Fibroblast of the aortic adventitia (primary cell): Measurements from ENCODE around the gene SMCHD1. TPM values are rescaled to one million over a fixed set of nuclear protein-coding genes. Genes with fewer than 3 reads are reported as not detected.

Experiments used
- DNase-seq: peaks from one replicate; pipeline ENCODE4 v3.0.0-alpha.2; 2010; ENCODE audit warnings: low read depth
- H3K4me3 ChIP-seq: 2 replicates; pipeline ENCODE4 v1.5.1; 2011; ENCODE audit warnings: low read depth, mild to moderate bottlenecking, control low read depth, low read length, moderate library complexity
- CTCF ChIP-seq: IDR thresholded peaks from 2 replicates; pipeline ENCODE4 v1.5.1; 2011; ENCODE audit warnings: mild to moderate bottlenecking, low read length, control low read depth, inconsistent platforms; ENCODE audit not compliant: insufficient read depth
- total RNA-seq: library from RNA; depleted of rRNA; stranded (reverse); fragments of >200 nt; gene quantifications from 2 replicates; pipeline ENCODE4 v1.2.3, GENCODE V29; 2012; ENCODE audit warnings: low replicate concordance

SMCHD1 gene
- total RNA-seq, 1 donor: 99.0 TPM

GRCh38 chr18:2618009-2618408 is 37.5 kb upstream of the SMCHD1 start:
- TF ChIP-seq CTCF: no peak
- no peak overlapping the region for H3K4me3 ChIP-seq
- no peak for DNase-seq

GRCh38 chr18:2625217-2625616 is 30.3 kb upstream of the SMCHD1 start:
- H3K4me3 ChIP-seq: no peak overlapping the region
- no peak for TF ChIP-seq CTCF
- no peak for DNase-seq

DNA sequence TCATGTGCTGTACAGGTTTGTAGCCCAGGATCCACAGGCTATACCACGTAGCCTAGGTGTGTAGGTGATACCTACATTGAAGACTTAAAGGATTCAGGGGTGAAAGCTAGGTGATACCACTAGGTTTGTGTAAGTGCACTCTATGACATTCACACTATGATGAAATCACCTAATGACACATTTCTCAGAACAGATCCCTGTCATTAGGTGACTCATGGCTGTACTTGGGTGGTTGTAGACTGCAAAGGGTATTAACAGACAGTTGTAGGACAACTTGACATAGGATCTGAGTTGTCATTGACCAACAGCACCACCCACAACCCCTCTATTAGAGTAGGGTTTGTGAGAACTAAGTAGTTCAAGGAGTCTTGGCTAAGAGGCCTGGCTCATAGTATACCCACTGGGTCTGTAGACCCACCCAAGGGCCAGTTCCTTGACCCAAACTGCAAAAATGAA is 27.7 kb upstream of the SMCHD1 start:
- DNase-seq: no peak
- TF ChIP-seq CTCF: no peak
- H3K4me3 ChIP-seq: no peak overlapping the region

DNA sequence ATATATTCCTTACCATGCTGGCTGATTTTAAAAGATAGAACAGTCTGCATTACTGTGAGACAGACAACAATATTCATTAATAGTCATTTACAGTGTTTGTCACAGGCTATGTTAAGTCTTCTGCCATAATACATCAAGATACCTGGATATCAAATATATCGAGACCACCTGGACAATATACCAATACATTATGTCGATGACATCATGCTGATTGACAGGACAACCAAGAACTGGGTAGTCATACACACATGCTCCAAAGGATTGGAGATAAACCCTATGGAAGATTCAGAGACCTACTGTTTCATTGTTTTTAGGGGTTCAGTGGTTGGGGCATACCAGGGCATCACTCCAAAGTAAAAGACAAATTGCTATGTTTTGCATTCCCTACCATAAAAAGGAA is 26.5 kb upstream of the SMCHD1 start:
- no peak for DNase-seq
- TF ChIP-seq CTCF: no peak
- H3K4me3 ChIP-seq: no peak overlapping the region

DNA sequence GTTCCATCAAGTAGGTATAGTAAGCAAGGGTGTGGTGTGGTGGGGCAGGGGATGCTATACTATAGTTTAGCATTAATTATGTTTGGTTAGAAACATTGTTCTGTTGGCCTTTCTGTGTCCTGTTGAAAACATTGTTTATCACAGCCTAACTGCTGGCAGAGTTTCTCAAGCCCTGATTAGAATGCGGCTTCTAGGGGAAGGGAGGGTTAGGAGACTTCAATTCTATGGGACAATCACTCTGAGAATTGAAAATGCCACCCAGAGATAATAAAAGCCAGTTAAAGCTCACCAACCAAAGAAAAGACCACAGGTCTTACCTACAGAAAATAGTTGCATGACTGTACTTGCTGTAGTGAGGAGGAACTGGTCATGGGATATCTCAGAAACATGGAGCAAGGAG is 19.9 kb upstream of the SMCHD1 start:
- no peak for DNase-seq
- H3K4me3 ChIP-seq: no peak overlapping the region
- no peak for TF ChIP-seq CTCF

DNA sequence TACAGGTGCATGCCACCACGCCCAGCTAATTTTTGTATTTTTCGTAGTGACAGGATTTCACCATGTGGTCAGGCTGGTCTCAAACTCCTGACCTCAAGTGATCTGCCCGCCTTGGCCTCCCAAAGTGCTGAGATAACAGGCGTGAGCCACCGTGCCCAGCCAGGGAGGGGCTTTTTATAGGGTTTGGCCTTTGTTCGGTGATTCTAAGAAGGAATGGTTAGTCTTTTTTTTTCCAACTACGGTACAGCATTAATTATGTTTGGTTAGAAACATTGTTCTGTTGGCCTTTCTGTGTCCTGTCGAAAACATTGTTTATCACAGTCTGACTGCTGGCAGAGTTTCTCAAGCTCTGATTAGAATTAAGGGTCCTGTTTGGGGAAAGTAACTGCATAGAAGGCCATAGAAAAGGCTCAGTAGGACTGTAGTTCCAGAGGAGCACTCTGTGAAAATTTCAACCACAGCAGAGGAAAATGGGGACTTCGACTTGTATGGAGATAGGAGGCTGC is 19.3 kb upstream of the SMCHD1 start:
- H3K4me3 ChIP-seq: no peak overlapping the region
- no peak for DNase-seq
- no peak for TF ChIP-seq CTCF

DNA sequence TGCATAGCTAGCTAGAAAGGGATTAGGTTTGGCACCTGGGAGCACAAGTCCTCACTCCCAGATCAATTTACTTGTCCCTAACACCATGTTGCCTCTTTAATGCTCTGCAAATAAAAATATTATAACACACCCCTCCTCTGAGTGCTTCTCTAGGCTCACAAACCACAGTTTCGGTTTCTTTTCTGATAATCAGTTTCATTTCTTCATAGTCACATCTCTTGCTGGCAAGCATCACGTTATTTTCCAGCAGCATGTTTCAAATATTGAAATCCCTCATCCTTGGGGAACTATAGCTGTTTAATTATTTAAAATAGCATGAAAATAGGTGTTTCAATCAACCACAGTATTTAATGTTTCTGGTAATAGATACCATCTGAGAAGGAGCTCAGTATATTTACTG is 13.9 kb upstream of the SMCHD1 start:
- peak; percentile 46 for DNase-seq
- no peak for TF ChIP-seq CTCF
- H3K4me3 ChIP-seq: peak overlapping the region; percentile 31
